ENCODE results near the gene RAB3IL1.

GRCh38 chr11:61869429-61869707 lies 48.0 kb downstream of the RAB3IL1 start:
- TF ChIP-seq, protein P1, sequence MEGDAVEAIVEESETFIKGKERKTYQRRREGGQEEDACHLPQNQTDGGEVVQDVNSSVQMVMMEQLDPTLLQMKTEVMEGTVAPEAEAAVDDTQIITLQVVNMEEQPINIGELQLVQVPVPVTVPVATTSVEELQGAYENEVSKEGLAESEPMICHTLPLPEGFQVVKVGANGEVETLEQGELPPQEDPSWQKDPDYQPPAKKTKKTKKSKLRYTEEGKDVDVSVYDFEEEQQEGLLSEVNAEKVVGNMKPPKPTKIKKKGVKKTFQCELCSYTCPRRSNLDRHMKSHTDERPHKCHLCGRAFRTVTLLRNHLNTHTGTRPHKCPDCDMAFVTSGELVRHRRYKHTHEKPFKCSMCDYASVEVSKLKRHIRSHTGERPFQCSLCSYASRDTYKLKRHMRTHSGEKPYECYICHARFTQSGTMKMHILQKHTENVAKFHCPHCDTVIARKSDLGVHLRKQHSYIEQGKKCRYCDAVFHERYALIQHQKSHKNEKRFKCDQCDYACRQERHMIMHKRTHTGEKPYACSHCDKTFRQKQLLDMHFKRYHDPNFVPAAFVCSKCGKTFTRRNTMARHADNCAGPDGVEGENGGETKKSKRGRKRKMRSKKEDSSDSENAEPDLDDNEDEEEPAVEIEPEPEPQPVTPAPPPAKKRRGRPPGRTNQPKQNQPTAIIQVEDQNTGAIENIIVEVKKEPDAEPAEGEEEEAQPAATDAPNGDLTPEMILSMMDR (IDR thresholded peaks at IDR 0.05): no peak
- no peak for TF ChIP-seq POLR2A (IDR thresholded peaks at IDR 0.05)
